Ascending aorta (tissue), 2 donors: Measurements from ENCODE around the gene BMAL1. TPM values are rescaled to one million over a fixed set of nuclear protein-coding genes. Genes with fewer than 3 reads are reported as not detected.

ENCODE experiments used
- DNase-seq, 2 donors: peaks; one replicate each; pipeline ENCODE4 v3.0.0-alpha.2; 2019; ENCODE audit warnings: low spot score in 2 of 2
- H3K27ac ChIP-seq, 2 donors: fragments of 200-600 bp; sonication (generic); one replicate each; pipeline ENCODE4 v1.5.1; 2016 to 2017; ENCODE audit warnings: mild to moderate bottlenecking in 1 of 2
- H3K27me3 ChIP-seq: fragments of 200-600 bp; sonication (generic); one replicate; pipeline ENCODE4 v1.5.1; 2017
- H3K36me3 ChIP-seq, 2 donors: fragments of 200-600 bp; sonication (generic); one replicate each; pipeline ENCODE4 v1.5.1; 2016
- H3K4me1 ChIP-seq, 2 donors: fragments of 200-600 bp; sonication (generic); one replicate each; pipeline ENCODE4 v1.5.1; 2016 to 2017; ENCODE audit warnings: mild to moderate bottlenecking in 1 of 2
- H3K4me3 ChIP-seq, 2 donors: fragments of 200-600 bp; sonication (generic); one replicate each; pipeline ENCODE4 v1.5.1; 2016 to 2017; ENCODE audit warnings: mild to moderate bottlenecking in 1 of 2
- H3K9me3 ChIP-seq, 2 donors: fragments of 200-600 bp; sonication (generic); one replicate each; pipeline ENCODE4 v1.5.1; 2016
- intact Hi-C: fragments of 100-400 bp; cut with DNase I; formaldehyde crosslinking; loops from one replicate; pipeline ENCODE4 v1.15.1; 2023
- total RNA-seq: library from RNA; depleted of rRNA; stranded (reverse); fragments of >200 nt; gene quantifications from one replicate; pipeline ENCODE4 v1.1.0, GENCODE V29; 2016
- TF ChIP-seq, protein P1 (sequence below), 3 experiments: fragments of 200-600 bp in 2 of 3; fragments of 450-650 bp in 1 of 3; sonication (generic) in 2 of 3; IDR thresholded peaks; one replicate each; pipeline ENCODE4 v1.5.1; 2016 to 2019; ENCODE audit warnings: antibody characterized with exemption in 3 of 3, mild to moderate bottlenecking in 1 of 3, moderate library complexity in 1 of 3

Gene BMAL1
- total RNA-seq, 1 donor from 2014 or later: 15.9 TPM

DNA sequence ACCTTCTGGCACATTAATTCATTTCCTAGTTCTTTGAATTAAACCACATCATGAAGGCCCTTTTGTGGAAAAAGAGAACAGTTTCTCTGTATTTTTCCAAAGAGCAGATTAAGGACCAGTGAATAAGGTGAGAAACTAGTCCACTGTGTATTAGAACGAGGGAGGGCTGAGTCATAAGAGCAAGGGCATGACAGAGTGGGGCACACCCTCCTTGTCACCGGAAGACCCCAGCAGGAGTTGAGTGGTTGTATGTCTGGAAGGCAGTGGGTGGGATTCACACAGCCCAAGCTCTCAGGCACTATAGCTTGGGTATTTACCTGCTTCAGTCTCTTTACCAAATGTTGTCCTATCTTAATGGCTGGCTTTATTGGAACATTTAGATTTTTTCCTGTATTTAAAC is 86.8 kb downstream of the BMAL1 start:
- TF ChIP-seq, protein P1, sequence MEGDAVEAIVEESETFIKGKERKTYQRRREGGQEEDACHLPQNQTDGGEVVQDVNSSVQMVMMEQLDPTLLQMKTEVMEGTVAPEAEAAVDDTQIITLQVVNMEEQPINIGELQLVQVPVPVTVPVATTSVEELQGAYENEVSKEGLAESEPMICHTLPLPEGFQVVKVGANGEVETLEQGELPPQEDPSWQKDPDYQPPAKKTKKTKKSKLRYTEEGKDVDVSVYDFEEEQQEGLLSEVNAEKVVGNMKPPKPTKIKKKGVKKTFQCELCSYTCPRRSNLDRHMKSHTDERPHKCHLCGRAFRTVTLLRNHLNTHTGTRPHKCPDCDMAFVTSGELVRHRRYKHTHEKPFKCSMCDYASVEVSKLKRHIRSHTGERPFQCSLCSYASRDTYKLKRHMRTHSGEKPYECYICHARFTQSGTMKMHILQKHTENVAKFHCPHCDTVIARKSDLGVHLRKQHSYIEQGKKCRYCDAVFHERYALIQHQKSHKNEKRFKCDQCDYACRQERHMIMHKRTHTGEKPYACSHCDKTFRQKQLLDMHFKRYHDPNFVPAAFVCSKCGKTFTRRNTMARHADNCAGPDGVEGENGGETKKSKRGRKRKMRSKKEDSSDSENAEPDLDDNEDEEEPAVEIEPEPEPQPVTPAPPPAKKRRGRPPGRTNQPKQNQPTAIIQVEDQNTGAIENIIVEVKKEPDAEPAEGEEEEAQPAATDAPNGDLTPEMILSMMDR (IDR thresholded peaks at IDR 0.05): no peak
- Histone ChIP-seq H3K4me1 (no peaks in the 10 kb centered on the region), H3K27ac (no peak overlapping the region), H3K36me3 (peaks cover 68 to 86% of the 10 kb centered on the region in 2 donors), H3K27me3 (no peaks in the 10 kb centered on the region), H3K9me3 (no peaks in the 10 kb centered on the region), H3K4me3 (no peak overlapping the region)
- DNase-seq: no peak
- intact Hi-C loops: no loop called here

DNA sequence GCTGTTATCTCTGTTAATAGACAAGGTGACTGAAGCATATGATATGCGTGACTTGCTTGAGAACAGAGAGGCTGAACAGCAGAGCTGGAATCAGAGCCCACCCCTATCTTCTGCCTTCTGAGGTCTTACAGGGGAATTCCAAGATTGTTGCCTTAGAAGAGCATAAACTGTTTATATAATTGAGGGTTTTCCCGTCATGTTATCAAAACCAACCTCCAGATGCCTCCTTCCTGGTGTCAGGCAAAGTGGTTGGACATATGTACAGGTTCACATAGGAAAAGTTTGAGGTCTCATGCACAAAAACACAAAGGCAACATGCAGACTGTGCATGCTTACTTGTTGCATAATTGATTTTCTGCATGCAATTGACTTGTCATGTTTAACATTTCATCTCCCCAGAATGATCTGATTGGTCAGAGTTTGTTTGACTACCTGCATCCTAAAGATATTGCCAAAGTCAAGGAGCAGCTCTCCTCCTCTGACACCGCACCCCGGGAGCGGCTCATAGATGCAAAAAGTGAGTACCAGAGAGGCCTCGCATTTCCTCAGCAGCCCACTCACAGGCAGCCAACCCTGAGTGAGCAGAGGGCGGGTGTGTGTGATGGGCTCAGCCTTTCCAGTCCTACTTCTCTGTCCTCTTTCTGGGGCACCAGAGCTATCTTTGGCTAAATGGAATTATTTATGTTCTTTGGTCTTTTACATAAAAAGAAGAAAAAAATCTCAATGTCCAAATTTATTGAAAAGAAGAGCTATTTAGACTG is 88.9 kb downstream of the BMAL1 start:
- peak in 1 of 2 donors; percentile 9 for DNase-seq
- Histone ChIP-seq H3K4me3 (no peak overlapping the region), H3K27me3 (no peaks in the 10 kb centered on the region), H3K4me1 (no peaks in the 10 kb centered on the region), H3K9me3 (no peaks in the 10 kb centered on the region), H3K36me3 (peaks cover 64 to 89% of the 10 kb centered on the region in 2 donors), H3K27ac (no peak overlapping the region)
- TF ChIP-seq, protein P1 (IDR thresholded peaks at IDR 0.05): no peak
- intact Hi-C loops: no loop called here

DNA sequence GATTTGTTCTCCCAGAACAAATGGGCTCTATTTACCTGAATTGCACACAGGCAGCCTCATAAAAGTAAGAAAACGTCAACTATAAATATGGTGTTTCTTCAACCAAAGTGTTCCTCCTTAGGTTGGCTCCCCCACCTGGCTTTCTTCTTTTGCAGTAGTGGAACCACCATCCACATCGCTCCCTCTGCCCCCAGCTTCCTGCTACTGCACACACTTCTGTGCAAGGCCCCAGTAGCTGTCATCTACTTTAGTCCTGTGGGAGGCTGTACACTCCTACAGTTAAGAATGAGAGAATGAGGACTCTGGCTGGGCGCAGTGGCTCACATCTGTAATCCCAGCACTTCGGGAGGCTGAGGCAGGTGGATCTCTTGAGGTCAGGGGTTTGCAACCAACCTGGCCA is 89.5 kb downstream of the BMAL1 start:
- intact Hi-C loops: no loop called here
- H3K4me3 ChIP-seq: no peak overlapping the region
- DNase-seq: no peak
- no peak overlapping the region for H3K27ac ChIP-seq
- H3K9me3 ChIP-seq: no peaks in the 10 kb centered on the region
- H3K36me3 ChIP-seq: peaks cover 65 to 89% of the 10 kb centered on the region in 2 donors
- H3K27me3 ChIP-seq: no peaks in the 10 kb centered on the region
- no peaks in the 10 kb centered on the region for H3K4me1 ChIP-seq
- TF ChIP-seq, protein P1 (IDR thresholded peaks at IDR 0.05): no peak

DNA sequence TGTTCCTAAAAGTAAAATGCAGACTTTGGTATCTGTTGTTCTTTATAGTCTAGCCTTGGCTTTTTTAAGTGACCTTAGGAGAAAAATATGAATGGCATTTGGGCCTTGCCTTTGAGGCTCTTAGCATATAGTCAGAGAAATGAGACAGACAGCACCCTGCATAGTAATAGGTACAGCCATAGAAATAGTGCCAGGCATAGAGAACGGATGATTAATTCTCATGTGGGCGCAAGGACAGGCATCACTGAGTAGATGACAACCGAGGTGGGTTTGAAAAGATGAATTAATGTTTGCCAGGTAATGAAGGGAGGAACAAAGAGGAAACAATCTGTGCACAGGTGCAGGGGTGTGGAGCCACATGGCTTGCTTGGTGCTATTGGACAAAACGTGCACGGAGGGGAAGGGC is 90.5 kb downstream of the BMAL1 start:
- no peak overlapping the region for H3K4me3 ChIP-seq
- peak in 1 of 2 donors; percentile 0 for DNase-seq
- H3K36me3 ChIP-seq: peaks cover 73 to 91% of the 10 kb centered on the region in 2 donors
- no peaks in the 10 kb centered on the region for H3K9me3 ChIP-seq
- TF ChIP-seq, protein P1 (IDR thresholded peaks at IDR 0.05): no peak
- no peaks in the 10 kb centered on the region for H3K4me1 ChIP-seq
- no peaks in the 10 kb centered on the region for H3K27me3 ChIP-seq
- no peak overlapping the region for H3K27ac ChIP-seq
- intact Hi-C loops: no loop called here

DNA sequence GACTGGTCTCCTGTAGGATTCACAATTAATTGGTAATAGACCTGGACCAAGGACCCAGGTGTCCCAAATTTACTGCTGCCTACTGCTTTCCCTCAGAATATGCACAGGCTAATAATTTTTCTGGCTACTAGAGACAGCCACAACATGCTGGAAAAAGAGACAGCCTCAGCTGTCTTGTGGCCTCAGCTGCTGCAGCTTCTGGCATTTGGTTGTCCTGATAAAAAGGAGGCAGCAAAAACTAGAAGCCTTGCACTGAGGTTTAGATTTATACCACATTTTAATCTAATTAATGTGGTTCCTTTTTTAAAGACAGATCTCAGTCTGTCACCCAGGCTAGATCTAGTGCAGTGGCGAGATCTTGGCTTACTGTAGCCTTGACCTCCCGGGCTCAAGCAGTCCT is 95.6 kb downstream of the BMAL1 start:
- peaks cover 80 to 97% of the 10 kb centered on the region in 2 donors for H3K36me3 ChIP-seq
- H3K27me3 ChIP-seq: no peaks in the 10 kb centered on the region
- DNase-seq: no peak
- H3K4me1 ChIP-seq: no peaks in the 10 kb centered on the region
- no peaks in the 10 kb centered on the region for H3K9me3 ChIP-seq
- no peak overlapping the region for H3K27ac ChIP-seq
- TF ChIP-seq, protein P1 (IDR thresholded peaks at IDR 0.05): no peak
- intact Hi-C loops: no loop called here
- no peak overlapping the region for H3K4me3 ChIP-seq
